ENCODE data around the gene DEFB127. TPM values are rescaled to one million over a fixed set of nuclear protein-coding genes. Genes with fewer than 3 reads are reported as not detected.

The DEFB127 gene
- total RNA-seq (2022; extraction: Qiagen RNA extraction), result not detected in 5 replicates

GRCh38 chr20:157154-157553 lies at the start of gene DEFB127:
Gene DEFB127, plus strand, starts transcription at chr20:157454. Its CDS starts 91 bp downstream, at chr20:157545.

GRCh38 chr20:142290-142689 lies 15.0 kb upstream of the DEFB127 start, which contains the start of gene DEFB126:
Gene DEFB126, plus strand, starts transcription at chr20:142590. Its CDS starts 39 bp downstream, at chr20:142629.

GRCh38 chr20:189611-190010 lies 32.4 kb downstream of the DEFB127 start, which contains the start of gene DEFB128:
Gene DEFB128, minus strand, starts transcription at chr20:189711. Its CDS starts 88 bp downstream, at chr20:189623.

Other genes with a start within 250 kb of the DEFB127 start
- gene DEFB125, start 69.8 kb upstream of the DEFB127 start, total RNA-seq (2022; extraction: Qiagen RNA extraction), result not detected in 5 replicates
- not detected in 5 replicates for gene DEFB126, start 14.9 kb upstream of the DEFB127 start, total RNA-seq (2022; extraction: Qiagen RNA extraction)
- not detected in 5 replicates for gene DEFB128, start 32.3 kb downstream of the DEFB127 start, total RNA-seq (2022; extraction: Qiagen RNA extraction)
- not detected in 5 replicates for gene DEFB129, start 69.8 kb downstream of the DEFB127 start, total RNA-seq (2022; extraction: Qiagen RNA extraction)
- not detected in 5 replicates for gene DEFB132, start 100.3 kb downstream of the DEFB127 start, total RNA-seq (2022; extraction: Qiagen RNA extraction)
- gene C20orf96, start 133.3 kb downstream of the DEFB127 start, total RNA-seq (2022; extraction: Qiagen RNA extraction), result 10.4 to 11.9 TPM (median 11.2 TPM) in 5 replicates
- 16.6 to 23.7 TPM (median 20.4 TPM) in 5 replicates for gene ZCCHC3, start 140.1 kb downstream of the DEFB127 start, total RNA-seq (2022; extraction: Qiagen RNA extraction)
- 18.4 to 29.9 TPM (median 29.6 TPM) in 5 replicates for gene SOX12, start 168.1 kb downstream of the DEFB127 start, total RNA-seq (2022; extraction: Qiagen RNA extraction)
- 50.4 to 69.1 TPM (median 64.2 TPM) in 5 replicates for gene NRSN2, start 189.7 kb downstream of the DEFB127 start, total RNA-seq (2022; extraction: Qiagen RNA extraction)
- gene TRIB3, start 223.3 kb downstream of the DEFB127 start, total RNA-seq (2022; extraction: Qiagen RNA extraction), result 43.0 to 53.8 TPM (median 50.7 TPM) in 5 replicates